Stomach (tissue), 4 donors: Measurements from ENCODE around the gene GNAI3.

Experiments
- POLR2A ChIP-seq, 4 donors: fragments of 450-650 bp; IDR thresholded peaks; one replicate each; pipeline ENCODE4 v1.6.1; 2016; ENCODE audit warnings: antibody characterized with exemption in 4 of 4, control low read depth in 2 of 4, mild to moderate bottlenecking in 1 of 4, moderate library complexity in 1 of 4
- POLR2AphosphoS5 ChIP-seq, 3 donors: sonication (generic); formaldehyde crosslinking; IDR thresholded peaks; one replicate each; pipeline ENCODE4 v1.6.1; 2016; ENCODE audit warnings: antibody characterized with exemption in 3 of 3
- TF ChIP-seq, protein P1 (sequence below), 7 experiments: fragments of 450-650 bp in 4 of 7; fragments of 200-600 bp in 3 of 7; sonication (generic) in 3 of 7; IDR thresholded peaks; one replicate each; pipeline ENCODE4 v1.5.1; 2016 to 2019; ENCODE audit warnings: antibody characterized with exemption in 7 of 7, control low read depth in 2 of 7, mild to moderate bottlenecking in 1 of 7

DNA sequence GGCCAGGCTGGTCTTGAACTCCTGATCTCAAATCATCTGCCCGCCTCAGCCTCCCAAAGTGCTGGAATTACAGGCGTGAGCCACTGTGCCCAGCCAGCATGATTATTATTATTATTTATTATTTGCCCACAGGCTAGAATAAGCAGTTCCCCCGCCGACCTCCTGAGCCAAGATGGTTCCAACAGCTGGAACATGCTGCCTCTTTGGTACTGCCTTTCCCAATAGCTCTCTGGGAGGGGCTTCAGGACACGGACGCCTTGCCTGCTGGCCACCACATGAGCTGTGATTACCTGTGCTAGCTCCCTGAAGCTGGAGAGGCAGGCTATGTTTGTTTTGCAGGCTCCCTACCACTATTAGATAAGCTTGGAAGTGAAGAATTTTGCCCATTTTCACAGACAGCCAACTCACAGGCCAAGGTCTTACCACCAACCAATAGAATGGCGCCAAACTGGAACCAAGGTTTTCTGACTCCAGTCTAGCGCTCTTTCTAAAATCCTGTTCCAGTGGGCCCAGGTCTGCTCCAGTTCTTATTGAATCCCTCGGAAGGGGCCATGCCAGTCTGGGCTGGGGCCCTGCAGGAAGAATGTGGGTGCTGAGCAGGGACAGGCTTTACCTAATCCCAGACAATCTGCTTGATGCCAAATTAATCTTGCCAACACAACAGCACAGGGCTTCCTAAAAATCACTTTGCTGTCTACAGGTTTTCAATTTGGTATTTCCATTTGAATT, 10.8 kb upstream of the GNAI3 start:
- TF ChIP-seq, protein P1, sequence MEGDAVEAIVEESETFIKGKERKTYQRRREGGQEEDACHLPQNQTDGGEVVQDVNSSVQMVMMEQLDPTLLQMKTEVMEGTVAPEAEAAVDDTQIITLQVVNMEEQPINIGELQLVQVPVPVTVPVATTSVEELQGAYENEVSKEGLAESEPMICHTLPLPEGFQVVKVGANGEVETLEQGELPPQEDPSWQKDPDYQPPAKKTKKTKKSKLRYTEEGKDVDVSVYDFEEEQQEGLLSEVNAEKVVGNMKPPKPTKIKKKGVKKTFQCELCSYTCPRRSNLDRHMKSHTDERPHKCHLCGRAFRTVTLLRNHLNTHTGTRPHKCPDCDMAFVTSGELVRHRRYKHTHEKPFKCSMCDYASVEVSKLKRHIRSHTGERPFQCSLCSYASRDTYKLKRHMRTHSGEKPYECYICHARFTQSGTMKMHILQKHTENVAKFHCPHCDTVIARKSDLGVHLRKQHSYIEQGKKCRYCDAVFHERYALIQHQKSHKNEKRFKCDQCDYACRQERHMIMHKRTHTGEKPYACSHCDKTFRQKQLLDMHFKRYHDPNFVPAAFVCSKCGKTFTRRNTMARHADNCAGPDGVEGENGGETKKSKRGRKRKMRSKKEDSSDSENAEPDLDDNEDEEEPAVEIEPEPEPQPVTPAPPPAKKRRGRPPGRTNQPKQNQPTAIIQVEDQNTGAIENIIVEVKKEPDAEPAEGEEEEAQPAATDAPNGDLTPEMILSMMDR (IDR thresholded peaks at IDR 0.05): no peak
- TF ChIP-seq POLR2A (IDR thresholded peaks at IDR 0.05): no peak
- TF ChIP-seq POLR2AphosphoS5 (IDR thresholded peaks at IDR 0.05): no peak
